Endothelial cell of umbilical vein (primary cell): ENCODE data around the gene NPB. TPM values are rescaled to one million over a fixed set of nuclear protein-coding genes. Genes with fewer than 3 reads are reported as not detected.

Source experiments
- BruUV-seq: library from RNA; stranded (reverse); fragments of 400-500 nt; replicated peaks from 2 replicates; lab custom pipeline; 2021; lab: Mats Ljungman, UMichigan
- CTCF ChIA-PET: fragments of 300-600, 350-600 bp; sonication (Branson Sonifier 250); formaldehyde crosslinking; loops from one replicate; lab custom pipeline; 2021; ENCODE audit warnings: antibody characterized with exemption, inconsistent platforms; lab: Charles Lee
- POLR2A ChIA-PET: fragments of 300-600, 350-600 bp; sonication (Branson Sonifier 250); formaldehyde crosslinking; loops from one replicate; lab custom pipeline; 2021; ENCODE audit warnings: antibody characterized with exemption, inconsistent platforms; lab: Charles Lee
- DNase-seq: peaks from one replicate; pipeline ENCODE4 v3.0.0-alpha.2; 2011; ENCODE audit warnings: low read depth, low spot score
- FAIRE-seq: peaks from 2 replicates; lab custom pipeline; 2011; peaks lifted over from hg19 to GRCh38; lab: Jason Lieb, UNC
- H2AFZ ChIP-seq: 2 replicates; pipeline ENCODE4 v1.6.0; 2012; ENCODE audit warnings: low read depth, low read length, control low read depth, inconsistent platforms
- H3K27ac ChIP-seq: 2 replicates; pipeline ENCODE4 v1.5.1; 2011; ENCODE audit warnings: low read depth, mild to moderate bottlenecking, control low read depth, low read length, moderate library complexity; ENCODE audit not compliant: insufficient read depth
- H3K27me3 ChIP-seq, 2 experiments: 2 replicates each; pipeline versions ENCODE4 v1.6.0 to v1.6.1; 2011; ENCODE audit warnings: low read length in 2 of 2, mixed read lengths in 1 of 2; ENCODE audit not compliant: control insufficient read depth in 2 of 2, insufficient read depth in 2 of 2
- H3K36me3 ChIP-seq, 2 experiments: 2 replicates in 1 of 2; 3 replicates in 1 of 2; pipeline ENCODE4 v1.5.1; 2011; ENCODE audit warnings: low read length in 2 of 2, mild to moderate bottlenecking in 1 of 2, moderate library complexity in 1 of 2; ENCODE audit not compliant: control insufficient read depth in 2 of 2, insufficient read depth in 2 of 2; ENCODE audit errors: extremely low read depth in 1 of 2
- H3K4me1 ChIP-seq: 3 replicates; pipeline ENCODE4 v1.5.1; 2011; ENCODE audit warnings: mild to moderate bottlenecking, low read length; ENCODE audit not compliant: control insufficient read depth, insufficient read depth; ENCODE audit errors: extremely low read depth
- H3K4me2 ChIP-seq: 2 replicates; pipeline ENCODE4 v1.6.1; 2011; ENCODE audit warnings: low read length, control low read depth, mixed read lengths; ENCODE audit not compliant: insufficient read depth
- H3K4me3 ChIP-seq, 3 experiments: fragments of 200-600 bp in 1 of 3; sonication (generic), shearing (Covaris generic) in 1 of 3; replicated peaks in 1 of 3; 2 replicates each; pipeline ENCODE4 v1.5.1; 2011 to 2016; ENCODE audit warnings: control low read depth in 3 of 3, low read length in 3 of 3, mild to moderate bottlenecking in 2 of 3, inconsistent platforms in 1 of 3, low read depth in 1 of 3, moderate library complexity in 1 of 3; ENCODE audit not compliant: insufficient read depth in 1 of 3
- H3K79me2 ChIP-seq: 2 replicates; pipeline ENCODE4 v1.6.0; 2012; ENCODE audit warnings: low read length, inconsistent platforms; ENCODE audit not compliant: control insufficient read depth, insufficient read depth
- H3K9ac ChIP-seq: replicated peaks from 2 replicates; pipeline ENCODE3; 2011; ENCODE audit warnings: low read length, control low read depth; ENCODE audit not compliant: insufficient read depth; ENCODE audit errors: extremely low read depth
- H3K9me1 ChIP-seq: replicated peaks from 3 replicates; pipeline ENCODE4 v1.6.0; 2011; ENCODE audit warnings: mild to moderate bottlenecking, low read length; ENCODE audit not compliant: control insufficient read depth, insufficient read depth; ENCODE audit errors: extremely low read depth
- H3K9me3 ChIP-seq: replicated peaks from 2 replicates; pipeline ENCODE4 v1.5.1; 2012; ENCODE audit warnings: low read length, inconsistent platforms; ENCODE audit not compliant: control insufficient read depth, insufficient read depth
- H4K20me1 ChIP-seq: replicated peaks from 2 replicates; pipeline ENCODE3; 2011; ENCODE audit warnings: mild to moderate bottlenecking, low read length; ENCODE audit not compliant: control insufficient read depth, insufficient read depth; ENCODE audit errors: extremely low read depth
- EZH2 ChIP-seq: IDR thresholded peaks from 2 replicates; pipeline ENCODE4 v1.6.1; 2012; ENCODE audit warnings: borderline replicate concordance, low read depth, mild to moderate bottlenecking, moderate library complexity, low read length, inconsistent platforms; ENCODE audit not compliant: severe bottlenecking
- FOS ChIP-seq: IDR thresholded peaks from 2 replicates; pipeline ENCODE4 v1.6.1; 2011; ENCODE audit warnings: mild to moderate bottlenecking, low read length, moderate library complexity, borderline replicate concordance; ENCODE audit not compliant: insufficient read depth
- GATA2 ChIP-seq: IDR thresholded peaks from 2 replicates; pipeline ENCODE4 v1.7.0; 2011; ENCODE audit warnings: low read depth, mild to moderate bottlenecking, moderate library complexity, mixed read lengths, low read length; ENCODE audit not compliant: insufficient read length, insufficient read depth
- JUN ChIP-seq: IDR thresholded peaks from 2 replicates; pipeline ENCODE4 v1.6.1; 2011; ENCODE audit warnings: borderline replicate concordance, low read depth; ENCODE audit not compliant: insufficient read length, insufficient read depth
- MYC ChIP-seq: IDR thresholded peaks from one replicate; pipeline ENCODE4 v1.6.1; 2011; ENCODE audit warnings: mild to moderate bottlenecking, low read depth, low read length
- POLR2A ChIP-seq: IDR thresholded peaks from 2 replicates; pipeline ENCODE4 v1.6.1; 2012; ENCODE audit warnings: low read depth, mild to moderate bottlenecking, control low read depth, low read length
- POLR2AphosphoS5 ChIP-seq: IDR thresholded peaks from 2 replicates; pipeline ENCODE4 v1.6.1; 2012; ENCODE audit warnings: low read depth, mild to moderate bottlenecking, control low read depth, low read length, moderate library complexity; ENCODE audit not compliant: insufficient read depth
- dilution Hi-C: fragments of 300-500 bp; cut with MboI; formaldehyde crosslinking; loops from one replicate; pipeline ENCODE4 v1.15.0; 2019; ENCODE audit warnings: low sequenced_read_pairs; ENCODE audit not compliant: extremely low pct_ligation_motif_present
- intact Hi-C: fragments of 100-400 bp; cut with micrococcal nuclease; formaldehyde crosslinking; loops from one replicate; pipeline ENCODE4 v1.10.0; 2022
- polyA plus RNA-seq, 4 experiments: library from polyadenylated mRNA; depleted of rRNA in 3 of 4; stranded (reverse) in 3 of 4; unstranded in 1 of 4; fragments of >200 nt; gene quantifications; 2 replicates each; pipeline versions ENCODE4 v1.2.1 to v1.2.3, GENCODE V29; 2011 to 2012; ENCODE audit warnings: missing spikeins in 1 of 4
- total RNA-seq: library from RNA; stranded (reverse); gene quantifications from 2 replicates; pipeline ENCODE4 v1.2.3, GENCODE V29; 2021
- TF ChIP-seq, protein P1 (sequence below): IDR thresholded peaks from 2 replicates; pipeline ENCODE4 v1.6.1; 2011; ENCODE audit not compliant: insufficient read depth, insufficient read length
- TF ChIP-seq, protein P2 (sequence below), 2 donors: IDR thresholded peaks; 1 replicate in 1 of 2; 2 replicates in 1 of 2; pipeline ENCODE4 v1.5.1; 2011; ENCODE audit warnings: low read length in 2 of 2, mild to moderate bottlenecking in 2 of 2, moderate library complexity in 2 of 2, control low read depth in 1 of 2, inconsistent platforms in 1 of 2, low read depth in 1 of 2; ENCODE audit not compliant: insufficient read depth in 1 of 2; ENCODE audit errors: extremely low read depth in 1 of 2

The NPB gene
- total and polyA plus RNA-seq, 2 donors (not counting 3 experiments of a cell fraction or from before 2014, with no cell fraction given): 0.33 to 0.42 TPM

DNA sequence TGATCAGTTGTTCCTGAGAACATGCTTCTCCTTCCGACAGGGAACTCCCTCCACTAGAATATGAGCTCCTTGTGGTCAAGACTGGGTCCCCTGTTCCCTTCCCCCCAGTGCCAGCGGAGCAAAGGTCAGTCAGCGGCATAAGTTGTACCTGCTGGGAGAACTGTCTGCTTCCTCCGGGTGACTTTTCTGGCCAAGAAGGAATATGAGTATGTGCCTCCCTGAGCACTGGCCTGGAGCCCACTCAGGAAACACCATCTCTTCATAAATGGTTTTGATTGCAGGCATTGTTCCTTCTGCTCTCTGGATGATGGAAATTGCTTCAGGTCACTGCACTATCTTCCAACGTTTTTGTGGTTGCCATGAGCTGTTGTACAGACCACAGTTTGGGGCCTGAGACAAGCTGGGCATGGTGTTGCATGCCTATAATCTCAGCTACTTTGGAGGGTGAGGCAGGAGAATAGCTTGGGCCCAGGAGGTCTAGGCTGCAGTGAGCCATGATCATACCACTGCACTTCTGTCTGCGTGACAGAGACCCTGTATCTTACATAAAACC lies 38.8 kb upstream of the NPB start:
- POLR2A ChIA-PET: no interaction called here
- H3K36me3 ChIP-seq: peaks cover 3 to 16% of the 10 kb centered on the region in 2 experiments
- H4K20me1 ChIP-seq: no peaks in the 10 kb centered on the region
- FAIRE-seq (peak; percentile 55), DNase-seq (no peak)
- H3K4me3 ChIP-seq: no peak overlapping the region
- H3K4me2 ChIP-seq: no peak overlapping the region
- TF ChIP-seq POLR2A (no peak), POLR2AphosphoS5 (no peak), FOS (no peak), EZH2 (no peak), GATA2 (no peak), JUN (no peak), MYC (no peak)
- TF ChIP-seq, protein P1, sequence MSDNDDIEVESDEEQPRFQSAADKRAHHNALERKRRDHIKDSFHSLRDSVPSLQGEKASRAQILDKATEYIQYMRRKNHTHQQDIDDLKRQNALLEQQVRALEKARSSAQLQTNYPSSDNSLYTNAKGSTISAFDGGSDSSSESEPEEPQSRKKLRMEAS: no peak
- TF ChIP-seq, protein P2, sequence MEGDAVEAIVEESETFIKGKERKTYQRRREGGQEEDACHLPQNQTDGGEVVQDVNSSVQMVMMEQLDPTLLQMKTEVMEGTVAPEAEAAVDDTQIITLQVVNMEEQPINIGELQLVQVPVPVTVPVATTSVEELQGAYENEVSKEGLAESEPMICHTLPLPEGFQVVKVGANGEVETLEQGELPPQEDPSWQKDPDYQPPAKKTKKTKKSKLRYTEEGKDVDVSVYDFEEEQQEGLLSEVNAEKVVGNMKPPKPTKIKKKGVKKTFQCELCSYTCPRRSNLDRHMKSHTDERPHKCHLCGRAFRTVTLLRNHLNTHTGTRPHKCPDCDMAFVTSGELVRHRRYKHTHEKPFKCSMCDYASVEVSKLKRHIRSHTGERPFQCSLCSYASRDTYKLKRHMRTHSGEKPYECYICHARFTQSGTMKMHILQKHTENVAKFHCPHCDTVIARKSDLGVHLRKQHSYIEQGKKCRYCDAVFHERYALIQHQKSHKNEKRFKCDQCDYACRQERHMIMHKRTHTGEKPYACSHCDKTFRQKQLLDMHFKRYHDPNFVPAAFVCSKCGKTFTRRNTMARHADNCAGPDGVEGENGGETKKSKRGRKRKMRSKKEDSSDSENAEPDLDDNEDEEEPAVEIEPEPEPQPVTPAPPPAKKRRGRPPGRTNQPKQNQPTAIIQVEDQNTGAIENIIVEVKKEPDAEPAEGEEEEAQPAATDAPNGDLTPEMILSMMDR (IDR thresholded peaks at IDR 0.05; ENCODE audit: extremely low read depth in 1 of 2, insufficient read depth in 1 of 2, low read depth in 1 of 2, low read length in 2 of 2): no peak
- no TSS peak for BruUV-seq
- intact Hi-C loops: no loop called here
- H2AFZ ChIP-seq: no peak overlapping the region
- peaks cover 14% of the 10 kb centered on the region for H3K4me1 ChIP-seq
- no peaks in the 10 kb centered on the region for H3K27me3 ChIP-seq
- H3K9me3 ChIP-seq: no peaks in the 10 kb centered on the region
- dilution Hi-C loops: no loop called here
- no peak overlapping the region for H3K27ac ChIP-seq
- H3K9me1 ChIP-seq: no peaks in the 10 kb centered on the region
- peaks cover 25% of the 10 kb centered on the region for H3K79me2 ChIP-seq
- no peak overlapping the region for H3K9ac ChIP-seq
- CTCF ChIA-PET: no interaction called here
